Fibroblast of lung (primary cell): ENCODE results near the gene RALGAPB. TPM values are rescaled to one million over a fixed set of nuclear protein-coding genes. Genes with fewer than 3 reads are reported as not detected.
A peak's percentile ranks its signal among the peaks of the same experiment; 100 is the strongest.

Experiments
- DNase-seq, 2 donors: peaks; one replicate each; pipeline versions ENCODE4 v3.0.0 to v3.0.0-alpha.2; 2010; ENCODE audit warnings: low read depth in 2 of 2
- H2AFZ ChIP-seq: 2 replicates; pipeline ENCODE4 v1.5.1; 2012; ENCODE audit warnings: low read length, control low read depth, inconsistent platforms
- H3K27ac ChIP-seq: 2 replicates; pipeline ENCODE4 v1.5.1; 2011; ENCODE audit warnings: low read length, control low read depth; ENCODE audit not compliant: insufficient read depth
- H3K27me3 ChIP-seq: 2 replicates; pipeline ENCODE4 v1.5.1; 2011; ENCODE audit warnings: mild to moderate bottlenecking, low read length; ENCODE audit not compliant: control insufficient read depth, insufficient read depth
- H3K36me3 ChIP-seq: 2 replicates; pipeline ENCODE4 v1.5.1; 2011; ENCODE audit warnings: low read length; ENCODE audit not compliant: control insufficient read depth, insufficient read depth
- H3K4me1 ChIP-seq: 2 replicates; pipeline ENCODE4 v1.5.1; 2011; ENCODE audit warnings: low read length; ENCODE audit not compliant: control insufficient read depth, insufficient read depth; ENCODE audit errors: extremely low read depth
- H3K4me2 ChIP-seq: 2 replicates; pipeline ENCODE4 v1.5.1; 2011; ENCODE audit warnings: low read length, control low read depth; ENCODE audit not compliant: insufficient read depth; ENCODE audit errors: extremely low read depth
- H3K4me3 ChIP-seq, 4 experiments: fragments of 200-600 bp in 1 of 4; sonication (generic) in 1 of 4; replicated peaks in 1 of 4; 2 replicates each; pipeline ENCODE4 v1.5.1; 2011 to 2016; ENCODE audit warnings: low read length in 4 of 4, low read depth in 3 of 4, mild to moderate bottlenecking in 3 of 4, control low read depth in 2 of 4, inconsistent platforms in 1 of 4, mixed read lengths in 1 of 4; ENCODE audit not compliant: insufficient read depth in 1 of 4; ENCODE audit errors: control extremely low read depth in 1 of 4
- H3K79me2 ChIP-seq: 2 replicates; pipeline ENCODE4 v1.5.1; 2012; ENCODE audit warnings: mild to moderate bottlenecking, low read length, inconsistent platforms; ENCODE audit not compliant: control insufficient read depth, insufficient read depth
- H3K9ac ChIP-seq: 2 replicates; pipeline ENCODE4 v1.5.1; 2011; ENCODE audit warnings: mild to moderate bottlenecking, low read length, control low read depth; ENCODE audit not compliant: insufficient read depth
- H3K9me3 ChIP-seq: 2 replicates; pipeline ENCODE4 v1.5.1; 2012; ENCODE audit warnings: low read depth, low read length; ENCODE audit not compliant: control insufficient read depth, insufficient read depth
- H4K20me1 ChIP-seq: 2 replicates; pipeline ENCODE4 v1.5.1; 2011; ENCODE audit warnings: low read length; ENCODE audit not compliant: control insufficient read depth, insufficient read depth; ENCODE audit errors: extremely low read depth
- CTCF ChIP-seq, 2 donors: IDR thresholded peaks in 1 of 2; conservative IDR thresholded peaks in 1 of 2; 1 replicate in 1 of 2; 2 replicates in 1 of 2; pipeline ENCODE4 v1.5.1; 2011 to 2012; ENCODE audit warnings: low read length in 2 of 2, control low read depth in 1 of 2, inconsistent platforms in 1 of 2, low read depth in 1 of 2, mild to moderate bottlenecking in 1 of 2
- EZH2 ChIP-seq: IDR thresholded peaks from 2 replicates; pipeline ENCODE4 v1.5.1; 2012; ENCODE audit warnings: low read length, control low read depth, mild to moderate bottlenecking; ENCODE audit errors: missing control alignments
- polyA plus RNA-seq, 2 donors: library from polyadenylated mRNA; depleted of rRNA in 1 of 2; stranded (reverse) in 1 of 2; unstranded in 1 of 2; fragments of >200 nt; gene quantifications; 2 replicates each; pipeline ENCODE4 v1.2.1, GENCODE V29; 2011 to 2012; ENCODE audit warnings: missing spikeins in 1 of 2
- total RNA-seq: library from RNA; depleted of rRNA; stranded (reverse); fragments of >200 nt; gene quantifications from 2 replicates; pipeline ENCODE4 v1.2.1, GENCODE V29; 2014

Gene RALGAPB
- total and polyA plus RNA-seq, 2 donors (not counting 1 experiment from before 2014, with no cell fraction given): 19.5 to 31.4 TPM

GRCh38 chr20:38602185-38602581, 129.5 kb downstream of the RALGAPB start:
- TF ChIP-seq EZH2 (no peak), CTCF (conservative IDR thresholded peaks at IDR 0.05 in 1 of 2, IDR thresholded peaks at IDR 0.05 in 1 of 2; ENCODE audit: low read depth in 1 of 2, low read length in 2 of 2) (no peak)
- Histone ChIP-seq H3K9me3 (no peaks in the 10 kb centered on the region), H4K20me1 (no peaks in the 10 kb centered on the region), H3K79me2 (no peaks in the 10 kb centered on the region), H3K36me3 (no peaks in the 10 kb centered on the region), H3K4me3 (no peak overlapping the region), H3K27ac (no peak overlapping the region), H2AFZ (no peak overlapping the region), H3K27me3 (peaks cover 45% of the 10 kb centered on the region), H3K4me1 (no peaks in the 10 kb centered on the region), H3K9ac (no peak overlapping the region), H3K4me2 (no peak overlapping the region)
- DNase-seq: no peak

GRCh38 chr20:38603286-38603685, 130.6 kb downstream of the RALGAPB start:
- Histone ChIP-seq H3K27me3 (peaks cover 45% of the 10 kb centered on the region), H3K79me2 (no peaks in the 10 kb centered on the region)

GRCh38 chr20:38604873-38605303, 132.2 kb downstream of the RALGAPB start:
- no peaks in the 10 kb centered on the region for H3K9me3 ChIP-seq
- no peak overlapping the region for H3K27ac ChIP-seq
- TF ChIP-seq CTCF (conservative IDR thresholded peaks at IDR 0.05 in 1 of 2, IDR thresholded peaks at IDR 0.05 in 1 of 2; ENCODE audit: low read depth in 1 of 2, low read length in 2 of 2) (no peak), EZH2 (no peak)
- H3K36me3 ChIP-seq: no peaks in the 10 kb centered on the region
- no peaks in the 10 kb centered on the region for H3K79me2 ChIP-seq
- H3K27me3 ChIP-seq: peaks cover 42% of the 10 kb centered on the region
- no peak overlapping the region for H2AFZ ChIP-seq
- no peaks in the 10 kb centered on the region for H3K4me1 ChIP-seq
- no peak overlapping the region for H3K4me2 ChIP-seq
- no peak overlapping the region for H3K9ac ChIP-seq
- H4K20me1 ChIP-seq: no peaks in the 10 kb centered on the region
- H3K4me3 ChIP-seq: no peak overlapping the region
- DNase-seq: peak in 1 of 2 donors; percentile 60

More at GRCh38 chr20:38603286-38603685, 130.6 kb downstream of the RALGAPB start:
- DNase-seq: no peak
- no peaks in the 10 kb centered on the region for H3K36me3 ChIP-seq
- no peak overlapping the region for H3K9ac ChIP-seq
- no peak overlapping the region for H3K27ac ChIP-seq
- H3K4me3 ChIP-seq: no peak overlapping the region
- no peak for TF ChIP-seq CTCF (conservative IDR thresholded peaks at IDR 0.05 in 1 of 2, IDR thresholded peaks at IDR 0.05 in 1 of 2; ENCODE audit: low read depth in 1 of 2, low read length in 2 of 2)
- TF ChIP-seq EZH2: no peak
- H4K20me1 ChIP-seq: no peaks in the 10 kb centered on the region
- H3K9me3 ChIP-seq: no peaks in the 10 kb centered on the region
- no peak overlapping the region for H2AFZ ChIP-seq
- no peaks in the 10 kb centered on the region for H3K4me1 ChIP-seq
- H3K4me2 ChIP-seq: no peak overlapping the region
